ENCODE results near the gene SRCIN1.

DNA sequence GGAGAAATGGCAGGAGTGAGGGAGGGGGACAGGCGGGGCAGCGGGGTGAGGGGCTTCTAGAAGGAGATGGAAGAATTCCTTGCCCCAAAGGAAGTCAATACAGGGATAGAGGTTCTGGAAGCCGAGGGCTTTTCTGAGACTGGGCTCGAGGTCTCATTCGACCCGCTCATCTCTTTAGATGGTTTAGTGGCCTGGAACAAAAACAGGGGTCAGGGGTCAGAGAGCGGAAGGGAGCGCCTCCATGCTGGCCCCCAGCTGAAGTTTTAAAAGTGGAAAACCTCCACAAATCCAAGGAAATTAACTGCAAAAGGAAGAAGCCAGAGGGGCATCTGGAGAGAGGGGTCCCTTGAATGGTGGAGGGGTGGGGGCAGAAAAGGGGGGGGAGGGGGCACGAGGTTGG is 72.5 kb downstream of the SRCIN1 start:
- TF ChIP-seq, protein P1, sequence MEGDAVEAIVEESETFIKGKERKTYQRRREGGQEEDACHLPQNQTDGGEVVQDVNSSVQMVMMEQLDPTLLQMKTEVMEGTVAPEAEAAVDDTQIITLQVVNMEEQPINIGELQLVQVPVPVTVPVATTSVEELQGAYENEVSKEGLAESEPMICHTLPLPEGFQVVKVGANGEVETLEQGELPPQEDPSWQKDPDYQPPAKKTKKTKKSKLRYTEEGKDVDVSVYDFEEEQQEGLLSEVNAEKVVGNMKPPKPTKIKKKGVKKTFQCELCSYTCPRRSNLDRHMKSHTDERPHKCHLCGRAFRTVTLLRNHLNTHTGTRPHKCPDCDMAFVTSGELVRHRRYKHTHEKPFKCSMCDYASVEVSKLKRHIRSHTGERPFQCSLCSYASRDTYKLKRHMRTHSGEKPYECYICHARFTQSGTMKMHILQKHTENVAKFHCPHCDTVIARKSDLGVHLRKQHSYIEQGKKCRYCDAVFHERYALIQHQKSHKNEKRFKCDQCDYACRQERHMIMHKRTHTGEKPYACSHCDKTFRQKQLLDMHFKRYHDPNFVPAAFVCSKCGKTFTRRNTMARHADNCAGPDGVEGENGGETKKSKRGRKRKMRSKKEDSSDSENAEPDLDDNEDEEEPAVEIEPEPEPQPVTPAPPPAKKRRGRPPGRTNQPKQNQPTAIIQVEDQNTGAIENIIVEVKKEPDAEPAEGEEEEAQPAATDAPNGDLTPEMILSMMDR (IDR thresholded peaks at IDR 0.05) = no peak
- no peak for TF ChIP-seq POLR2A (IDR thresholded peaks at IDR 0.05)
